HCT116 (cell line): ENCODE data around the gene CPD. TPM values are rescaled to one million over a fixed set of nuclear protein-coding genes. Genes with fewer than 3 reads are reported as not detected.

Experiments
- ATAC-seq: fragments of 200-7000 bp; cut with Tn5 transposase; 2 replicates; pipeline ENCODE4 v1.9.1; 2020; ENCODE audit warnings: mild to moderate bottlenecking, moderate library complexity
- BruUV-seq: library from RNA; stranded (reverse); fragments of 400-500 nt; replicated peaks from 2 replicates; lab custom pipeline; 2021; lab: Mats Ljungman, UMichigan
- CTCF ChIA-PET: fragments of 300-600 bp; sonication (Branson Sonifier 250); formaldehyde crosslinking; loops from one replicate; lab custom pipeline; 2021; ENCODE audit warnings: antibody characterized with exemption; lab: Charles Lee
- POLR2A ChIA-PET: fragments of 300-600, 350-600 bp; sonication (Branson Sonifier 250); formaldehyde crosslinking; loops from one replicate; lab custom pipeline; 2021; ENCODE audit warnings: antibody characterized with exemption; lab: Charles Lee
- RAD21 ChIA-PET, 2 experiments: fragments of 300-600 bp; sonication (Branson Sonifier 250); formaldehyde crosslinking; loops; one replicate each; lab custom pipeline; 2023; ENCODE audit warnings: low total read pairs in 2 of 2; ENCODE audit not compliant: uncharacterized antibody in 2 of 2, unreplicated experiment in 2 of 2, low non-redundant PET in 1 of 2; lab: Charles Lee
- DNase-seq: peaks from one replicate; pipeline ENCODE4 v3.0.0-alpha.2; 2010; ENCODE audit warnings: low read depth, low spot score
- H2AFZ ChIP-seq: fragments of 200-600 bp; shearing (Covaris generic), sonication (generic); 2 replicates; pipeline ENCODE4 v1.6.1; 2017; ENCODE audit warnings: low read depth, mixed run types, mixed read lengths, antibody characterized with exemption, low read length; ENCODE audit not compliant: poor library complexity, severe bottlenecking
- H3K27ac ChIP-seq: 2 replicates; pipeline ENCODE4 v1.5.1; 2012; ENCODE audit warnings: low read depth, low read length
- H3K27me3 ChIP-seq: fragments of 200-600 bp; sonication (generic); 2 replicates; pipeline ENCODE4 v1.6.1; 2016; ENCODE audit warnings: mixed run types, low read length, mixed read lengths; ENCODE audit not compliant: insufficient read depth
- H3K36me3 ChIP-seq, 2 experiments: fragments of 200-500 bp in 1 of 2; fragments of 200-600 bp in 1 of 2; sonication (Bioruptor generic) in 1 of 2; sonication (generic) in 1 of 2; 2 replicates each; pipeline versions ENCODE4 v1.5.1 to v1.6.1; 2014 to 2016; ENCODE audit warnings: low read length in 2 of 2, inconsistent platforms in 1 of 2, mixed read lengths in 1 of 2, mixed run types in 1 of 2; ENCODE audit not compliant: insufficient read depth in 2 of 2, control insufficient read depth in 1 of 2
- H3K4me1 ChIP-seq, 2 experiments: fragments of 200-600 bp in 1 of 2; sonication (generic) in 1 of 2; 2 replicates each; pipeline versions ENCODE4 v1.5.1 to v1.6.1; 2012 to 2017; ENCODE audit warnings: low read length in 2 of 2, inconsistent platforms in 1 of 2, mild to moderate bottlenecking in 1 of 2, mixed read lengths in 1 of 2, mixed run types in 1 of 2, moderate library complexity in 1 of 2; ENCODE audit not compliant: insufficient read depth in 2 of 2, control insufficient read depth in 1 of 2
- H3K4me2 ChIP-seq: fragments of 200-600 bp; sonication (generic); 2 replicates; pipeline ENCODE4 v1.6.1; 2017; ENCODE audit warnings: mixed run types, low read length, mixed read lengths
- H3K4me3 ChIP-seq, 2 experiments: fragments of 200-600 bp in 1 of 2; sonication (generic) in 1 of 2; replicated peaks in 1 of 2; 2 replicates each; pipeline ENCODE4 v1.5.1; 2011 to 2016; ENCODE audit warnings: low read length in 2 of 2, control low read depth in 1 of 2, low read depth in 1 of 2, mild to moderate bottlenecking in 1 of 2, mixed read lengths in 1 of 2, mixed run types in 1 of 2
- H3K79me2 ChIP-seq: fragments of 200-600 bp; sonication (generic); 2 replicates; pipeline ENCODE4 v1.6.1; 2017; ENCODE audit warnings: mild to moderate bottlenecking, mixed run types, low read length, moderate library complexity, mixed read lengths; ENCODE audit not compliant: insufficient read depth
- H3K9ac ChIP-seq: fragments of 200-600 bp; sonication (generic); 2 replicates; pipeline ENCODE4 v1.6.1; 2016; ENCODE audit warnings: low read length, mixed read lengths
- H3K9me2 ChIP-seq: fragments of 200-600 bp; sonication (generic), shearing (Covaris generic); 2 replicates; pipeline ENCODE4 v1.6.1; 2017; ENCODE audit warnings: mixed run types, mild to moderate bottlenecking, moderate library complexity; ENCODE audit not compliant: insufficient read depth
- H3K9me3 ChIP-seq, 2 experiments: fragments of 200-500 bp in 1 of 2; fragments of 200-600 bp in 1 of 2; sonication (Bioruptor generic) in 1 of 2; sonication (generic) in 1 of 2; 2 replicates each; pipeline ENCODE4 v1.6.1; 2014 to 2017; ENCODE audit warnings: low read length in 2 of 2, mixed read lengths in 2 of 2, inconsistent platforms in 1 of 2, low read depth in 1 of 2, mild to moderate bottlenecking in 1 of 2, mixed run types in 1 of 2, moderate library complexity in 1 of 2; ENCODE audit not compliant: control insufficient read depth in 1 of 2, insufficient read depth in 1 of 2
- H4K20me1 ChIP-seq: fragments of 200-600 bp; sonication (generic), shearing (Covaris generic); 2 replicates; pipeline ENCODE4 v1.6.1; 2017; ENCODE audit warnings: mixed run types, mild to moderate bottlenecking, moderate library complexity; ENCODE audit not compliant: insufficient read depth
- ATF3 ChIP-seq: IDR thresholded peaks from 2 replicates; pipeline ENCODE4 v1.6.1; 2012
- CEBPB ChIP-seq: IDR thresholded peaks from 2 replicates; pipeline ENCODE4 v1.6.1; 2012; ENCODE audit warnings: low read depth
- CTCF ChIP-seq, 3 experiments: fragments of 200-600 bp in 1 of 3; sonication (generic) in 1 of 3; IDR thresholded peaks in 2 of 3; conservative IDR thresholded peaks in 1 of 3; 2 replicates each; pipeline ENCODE4 v1.5.1; 2012 to 2017; ENCODE audit warnings: low read depth in 2 of 3, low read length in 2 of 3, antibody characterized with exemption in 1 of 3, borderline replicate concordance in 1 of 3, control low read depth in 1 of 3, mild to moderate bottlenecking in 1 of 3, mixed read lengths in 1 of 3, mixed run types in 1 of 3, moderate library complexity in 1 of 3; ENCODE audit not compliant: insufficient read depth in 1 of 3
- EGR1 ChIP-seq: IDR thresholded peaks from 2 replicates; pipeline ENCODE4 v1.6.1; 2012; ENCODE audit warnings: low read depth
- EZH2 ChIP-seq: fragments of 200-600 bp; sonication (generic); IDR thresholded peaks from 2 replicates; pipeline ENCODE4 v1.6.1; 2017; ENCODE audit warnings: antibody characterized with exemption, mixed run types
- MAX ChIP-seq: IDR thresholded peaks from 2 replicates; pipeline ENCODE4 v1.6.1; 2012
- POLR2A ChIP-seq: IDR thresholded peaks from 2 replicates; pipeline ENCODE4 v1.7.0; 2011; ENCODE audit warnings: borderline replicate concordance; ENCODE audit not compliant: insufficient read depth, insufficient read length; ENCODE audit errors: extremely low read depth
- SIN3A ChIP-seq: IDR thresholded peaks from 2 replicates; pipeline ENCODE4 v1.6.1; 2012; ENCODE audit warnings: low read depth
- SP1 ChIP-seq: IDR thresholded peaks from 2 replicates; pipeline ENCODE4 v1.6.1; 2012; ENCODE audit warnings: low read depth
- TCF7L2 ChIP-seq: IDR thresholded peaks from 2 replicates; pipeline ENCODE4 v1.7.0; 2011; ENCODE audit warnings: borderline replicate concordance, inconsistent platforms; ENCODE audit not compliant: insufficient read depth, insufficient read length; ENCODE audit errors: extremely low read depth
- ZFX ChIP-seq: fragments of 450-650 bp; IDR thresholded peaks from 2 replicates; pipeline ENCODE4 v1.6.1; 2017
- ZNF274 ChIP-seq: fragments of 200-500 bp; sonication (Bioruptor generic); IDR thresholded peaks from 2 replicates; pipeline ENCODE4 v1.6.1; 2014; ENCODE audit warnings: mild to moderate bottlenecking, low read depth, low read length, inconsistent platforms
- intact Hi-C: fragments of 100-400 bp; cut with micrococcal nuclease; formaldehyde crosslinking; loops from 2 replicates; pipeline ENCODE4 v1.10.0; 2022
- total RNA-seq: library from RNA; stranded (reverse); gene quantifications from one replicate; pipeline ENCODE4 v1.2.1, GENCODE V29; 2021; ENCODE audit not compliant: unreplicated experiment

CPD gene
- total RNA-seq, 1 experiment from 2014 or later: 47.2 TPM

GRCh38 chr17:30398328-30399041, 19.8 kb downstream of the CPD start:
- no peaks in the 10 kb centered on the region for H3K9me3 ChIP-seq
- no peak for DNase-seq
- CTCF ChIA-PET: no interaction called here
- H3K27ac ChIP-seq: no peak overlapping the region
- no peaks in the 10 kb centered on the region for H3K9me2 ChIP-seq
- POLR2A ChIA-PET: no interaction called here
- peaks cover 8% of the 10 kb centered on the region for H3K79me2 ChIP-seq
- no peak overlapping the region for H3K4me2 ChIP-seq
- H3K9ac ChIP-seq: no peak overlapping the region
- TF ChIP-seq ATF3 (no peak), SP1 (no peak)
- no peaks in the 10 kb centered on the region for H3K36me3 ChIP-seq
- BruUV-seq: no TSS peak
- H3K4me1 ChIP-seq: no peaks in the 10 kb centered on the region
- intact Hi-C loops: no loop called here
- no peak overlapping the region for H2AFZ ChIP-seq
- H3K27me3 ChIP-seq: no peaks in the 10 kb centered on the region
- no peaks in the 10 kb centered on the region for H4K20me1 ChIP-seq
- H3K4me3 ChIP-seq: no peak overlapping the region
- ATAC-seq: no peak
- RAD21 ChIA-PET: no interaction called here

- Histone ChIP-seq H3K79me2 (peaks cover 18% of the 10 kb centered on the region), H3K9ac (no peak overlapping the region), H3K9me3 (no peaks in the 10 kb centered on the region), H4K20me1 (0 out of 2 replicates have a peak, but pooled peaks cover 4% of the 10 kb centered on the region), H3K9me2 (no peaks in the 10 kb centered on the region)
- CTCF ChIA-PET: no interaction called here
- no peak for DNase-seq
- POLR2A ChIA-PET: no interaction called here
- TF ChIP-seq CTCF (IDR thresholded peaks at IDR 0.05 in 2 of 3, conservative IDR thresholded peaks at IDR 0.05 in 1 of 3; ENCODE audit: borderline replicate concordance in 1 of 3, insufficient read depth in 1 of 3, low read depth in 2 of 3, low read length in 2 of 3) (no peak), SP1 (no peak), TCF7L2 (no peak), ZNF274 (no peak), EZH2 (no peak), EGR1 (no peak), POLR2A (no peak), CEBPB (no peak), ZFX (no peak), SIN3A (no peak), MAX (no peak), ATF3 (no peak)
- TF ChIP-seq, all 23 proteins: peak for 0
- intact Hi-C loops: no loop called here
- Histone ChIP-seq H3K4me1 (peaks cover 15 to 18% of the 10 kb centered on the region in 2 experiments), H3K27ac (no peak overlapping the region), H3K4me3 (no peak overlapping the region), H3K27me3 (no peaks in the 10 kb centered on the region), H3K4me2 (no peak overlapping the region), H3K36me3 (no peaks in the 10 kb centered on the region), H2AFZ (no peak overlapping the region)
- ATAC-seq: no peak
- BruUV-seq: no TSS peak
- RAD21 ChIA-PET: no interaction called here
Measured at GRCh38 chr17:30401097-30401496, 22.4 kb downstream of the CPD start.
